Activated CD8-positive, alpha-beta T cell treated with anti-CD3 and anti-CD28 coated beads for 36 hours (primary cell): ENCODE data around the gene VAV2. TPM values are rescaled to one million over a fixed set of nuclear protein-coding genes. Genes with fewer than 3 reads are reported as not detected.

Experiments
- ATAC-seq: fragments of 200-7000 bp; cut with Tn5 transposase; one replicate; pipeline ENCODE4 v1.10.0; 2021; ENCODE audit warnings: mild to moderate bottlenecking, moderate library complexity
- CTCF ChIA-PET: fragments of 350-600 bp; sonication (Branson Sonifier 250); formaldehyde crosslinking; loops from one replicate; lab custom pipeline; 2021; ENCODE audit warnings: antibody characterized with exemption; lab: Charles Lee
- POLR2A ChIA-PET: fragments of 350-600 bp; sonication (Branson Sonifier 250); formaldehyde crosslinking; loops from one replicate; lab custom pipeline; 2021; ENCODE audit warnings: antibody characterized with exemption; lab: Charles Lee
- DNase-seq: peaks from one replicate; pipeline ENCODE4 v3.0.0-alpha.2; 2020
- H3K27ac Mint-ChIP-seq: one replicate; pipeline ENCODE4 v1.8.0; 2021; ENCODE audit warnings: mild to moderate bottlenecking, mixed read lengths
- H3K27me3 Mint-ChIP-seq: one replicate; pipeline ENCODE4 v1.8.0; 2021; ENCODE audit warnings: mixed read lengths
- H3K36me3 Mint-ChIP-seq: one replicate; pipeline ENCODE4 v1.8.0; 2021; ENCODE audit warnings: low read depth, mixed read lengths
- H3K4me1 Mint-ChIP-seq: one replicate; pipeline ENCODE4 v1.8.0; 2021; ENCODE audit warnings: low read depth, mixed read lengths
- H3K4me3 Mint-ChIP-seq: one replicate; pipeline ENCODE4 v1.8.0; 2021; ENCODE audit warnings: mild to moderate bottlenecking, moderate library complexity, mixed read lengths
- H3K9me3 Mint-ChIP-seq: one replicate; pipeline ENCODE4 v1.8.0; 2021; ENCODE audit warnings: mixed read lengths
- CTCF ChIP-seq: fragments of 200-600 bp; IDR thresholded peaks from one replicate; pipeline ENCODE4 v1.8.0; 2022; ENCODE audit warnings: antibody characterized with exemption, mild to moderate bottlenecking
- intact Hi-C: fragments of 100-400 bp; cut with micrococcal nuclease; formaldehyde crosslinking; loops from one replicate; pipeline ENCODE4 v1.10.0; 2022
- total RNA-seq, 2 experiments: library from RNA; stranded (reverse); gene quantifications; one replicate each; pipeline ENCODE4 v1.2.3, GENCODE V29; 2021

The VAV2 gene
- total RNA-seq, 2 experiments from 2014 or later, result 5.1 to 5.4 TPM

GRCh38 chr9:134024828-134025605 is 32.9 kb upstream of the VAV2 start, which contains the start of gene BRD3OS:
Gene BRD3OS (plus strand): TSS chr9:134025481. CDS start chr9:134026748, 1,267 bp downstream.
- no peaks in the 10 kb centered on the region for H3K9me3 Mint-ChIP-seq
- peaks cover 5% of the 10 kb centered on the region for H3K4me1 Mint-ChIP-seq
- H3K27ac Mint-ChIP-seq, result no peak within 1 kb of the TSS
- H3K36me3 Mint-ChIP-seq, result no peaks in the 10 kb centered on the region
- DNase-seq (peak; percentile 95), ATAC-seq (peak; percentile 95)
- ChIA-PET CTCF (interaction anchor here (1.0 to 2.5 kb wide), 5 partner anchors 31 to 244 kb away, joined by 3 to 15 read pairs (median 3); no protein-coding TSS in a partner anchor), POLR2A (interaction anchor here (1.3 to 2.8 kb wide), 2 partner anchors 41 to 111 kb away, joined by 5 to 20 read pairs; partner anchors contain the start of gene WDR5)
- TF ChIP-seq CTCF, result no peak
- H3K4me3 Mint-ChIP-seq, result peak within 1 kb of the TSS; percentile 77
- intact Hi-C loops, result loop anchor here (5.0 kb wide), 1 partner anchor 42 kb away; the partner anchor contains the start of gene BRD3
- H3K27me3 Mint-ChIP-seq, result no peaks in the 10 kb centered on the region

GRCh38 chr9:134024214-134024792 is 32.2 kb upstream of the VAV2 start:
- intact Hi-C loops, result no loop called here
- Mint-ChIP-seq H3K4me1 (peaks cover 5% of the 10 kb centered on the region), H3K36me3 (no peaks in the 10 kb centered on the region), H3K4me3 (peak overlapping the region; percentile 6), H3K9me3 (no peaks in the 10 kb centered on the region), H3K27me3 (no peaks in the 10 kb centered on the region), H3K27ac (no peak overlapping the region)
- ChIA-PET POLR2A (no interaction called here), CTCF (interaction anchor here (2.5 kb wide), 1 partner anchor 30 kb away, joined by 15 read pairs; no protein-coding TSS in a partner anchor)
- ATAC-seq (no peak), DNase-seq (no peak)
- TF ChIP-seq CTCF, result no peak

DNA sequence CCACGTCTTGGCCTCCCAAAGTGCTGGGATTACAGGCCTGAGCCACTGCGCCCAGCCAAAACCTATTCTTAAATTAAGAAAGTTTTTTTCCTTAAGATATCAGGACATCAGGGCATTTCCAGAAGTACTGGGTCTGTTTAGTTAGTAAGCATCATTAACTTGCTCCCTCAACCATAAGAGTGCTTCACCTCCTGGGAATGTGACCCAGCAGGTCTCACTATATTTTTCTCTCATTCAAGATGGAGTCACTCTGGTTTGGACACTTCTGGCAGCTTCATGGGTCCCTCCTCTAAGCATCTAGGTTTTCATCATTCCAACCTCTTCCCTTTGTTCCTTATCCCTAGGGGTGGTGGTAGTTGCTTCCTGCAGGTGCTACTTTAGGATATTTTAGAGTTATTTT is 22.8 kb upstream of the VAV2 start:
- Mint-ChIP-seq H3K4me3 (no peak overlapping the region), H3K4me1 (no peaks in the 10 kb centered on the region), H3K9me3 (no peaks in the 10 kb centered on the region), H3K27me3 (no peaks in the 10 kb centered on the region), H3K36me3 (peaks cover 4% of the 10 kb centered on the region), H3K27ac (no peak overlapping the region)
- ChIA-PET CTCF (no interaction called here), POLR2A (no interaction called here)
- DNase-seq, result no peak
- TF ChIP-seq CTCF, result no peak
- ATAC-seq, result no peak
- intact Hi-C loops, result no loop called here

- H3K4me1 Mint-ChIP-seq, result no peaks in the 10 kb centered on the region
- H3K9me3 Mint-ChIP-seq, result no peaks in the 10 kb centered on the region
- H3K36me3 Mint-ChIP-seq, result peaks cover 4% of the 10 kb centered on the region
- no peak overlapping the region for H3K27ac Mint-ChIP-seq
- ChIA-PET CTCF (no interaction called here), POLR2A (no interaction called here)
- TF ChIP-seq CTCF, result no peak
- H3K27me3 Mint-ChIP-seq, result no peaks in the 10 kb centered on the region
- no peak for DNase-seq
- ATAC-seq, result no peak
- no peak overlapping the region for H3K4me3 Mint-ChIP-seq
- intact Hi-C loops, result no loop called here
Observed at GRCh38 chr9:134011401-134011800, 19.3 kb upstream of the VAV2 start.
